T-helper 22 cell (primary cell): ENCODE measurements around the gene TTC36.
"Not testable (repeated sequence)": the region's sequence is repeated elsewhere in the genome, so short reads cannot be mapped to it uniquely, and the experiment has no call there.

Experiments
- DNase-seq: peaks from one replicate; pipeline ENCODE4 v3.0.0-alpha.2; 2020; ENCODE audit warnings: low read depth

TTC36 gene

GRCh38 chr11:118527109-118527508, at the start of gene TTC36:
Gene TTC36, plus strand, starts transcription at chr11:118527474. Its CDS starts 21 bp downstream, at chr11:118527495.
- no peak for DNase-seq

GRCh38 chr11:118481238-118481637, 46.0 kb upstream of the TTC36 start:
- DNase-seq, result not testable (repeated sequence)

GRCh38 chr11:118484405-118484804, 42.9 kb upstream of the TTC36 start:
- no peak for DNase-seq

GRCh38 chr11:118485273-118485672, 42.0 kb upstream of the TTC36 start:
- no peak for DNase-seq

- DNase-seq, result peak; percentile 48
Observed at GRCh38 chr11:118488480-118489109, 38.7 kb upstream of the TTC36 start.

GRCh38 chr11:118491041-118491440, 36.2 kb upstream of the TTC36 start:
- DNase-seq, result no peak

- no peak for DNase-seq
Observed at GRCh38 chr11:118497831-118498230, 29.4 kb upstream of the TTC36 start.

- no peak for DNase-seq
Observed at GRCh38 chr11:118503216-118503615, 24.1 kb upstream of the TTC36 start.

GRCh38 chr11:118511601-118512000, 15.7 kb upstream of the TTC36 start:
- no peak for DNase-seq

GRCh38 chr11:118514103-118514502, 13.2 kb upstream of the TTC36 start:
- no peak for DNase-seq

GRCh38 chr11:118519549-118519948, 7.7 kb upstream of the TTC36 start:
- DNase-seq, result no peak

- DNase-seq, result no peak
Observed at GRCh38 chr11:118521892-118522311, 5.4 kb upstream of the TTC36 start.

- no peak for DNase-seq
Observed at GRCh38 chr11:118522571-118523072, 4.7 kb upstream of the TTC36 start.

GRCh38 chr11:118524356-118524755, 2.9 kb upstream of the TTC36 start:
- DNase-seq, result no peak

GRCh38 chr11:118524757-118525470, 2.4 kb upstream of the TTC36 start:
- no peak for DNase-seq

- no peak for DNase-seq
Observed at GRCh38 chr11:118526688-118527087, 586 bp upstream of the TTC36 start.

GRCh38 chr11:118528511-118528910, 1.2 kb downstream of the TTC36 start:
- DNase-seq, result no peak

- no peak for DNase-seq
Observed at GRCh38 chr11:118529584-118530175, 2.4 kb downstream of the TTC36 start.

- no peak for DNase-seq
Observed at GRCh38 chr11:118530180-118530682, 3.0 kb downstream of the TTC36 start.

- peak; percentile 59 for DNase-seq
Observed at GRCh38 chr11:118530683-118531596, 3.7 kb downstream of the TTC36 start, which contains the start of gene TMEM25. Gene TMEM25, plus strand, starts transcription at chr11:118531192. Its CDS starts 610 bp downstream, at chr11:118531802.

- DNase-seq, result no peak
Observed at GRCh38 chr11:118531597-118532084, 4.4 kb downstream of the TTC36 start.
